Colonic mucosa (tissue), 4 donors: ENCODE data around the gene SLC6A5. TPM values are rescaled to one million over a fixed set of nuclear protein-coding genes. Genes with fewer than 3 reads are reported as not detected.

ENCODE experiments used
- DNase-seq: peaks from one replicate; pipeline ENCODE4 v3.0.0-alpha.2; 2020
- H3K27ac ChIP-seq: fragments of 200-600 bp; one replicate; pipeline ENCODE4 v1.8.0; 2021
- H3K27me3 ChIP-seq: fragments of 200-600 bp; one replicate; pipeline ENCODE4 v1.8.0; 2021
- H3K36me3 ChIP-seq: fragments of 200-600 bp; one replicate; pipeline ENCODE4 v1.8.0; 2021
- H3K4me1 ChIP-seq: fragments of 200-600 bp; one replicate; pipeline ENCODE4 v1.8.0; 2021; ENCODE audit warnings: mild to moderate bottlenecking
- H3K4me3 ChIP-seq: fragments of 200-600 bp; one replicate; pipeline ENCODE4 v1.8.0; 2021
- H3K9ac ChIP-seq, 2 donors: one replicate each; pipeline ENCODE4 v1.7.0; 2013; ENCODE audit warnings: control low read depth in 2 of 2, low read depth in 2 of 2, low read length in 2 of 2
- H3K9me3 ChIP-seq: fragments of 200-600 bp; one replicate; pipeline ENCODE4 v1.8.0; 2021
- CTCF ChIP-seq: fragments of 200-600 bp; IDR thresholded peaks from one replicate; pipeline ENCODE4 v1.8.0; 2022; ENCODE audit warnings: antibody characterized with exemption, mild to moderate bottlenecking
- intact Hi-C: fragments of 100-400 bp; cut with DNase I; formaldehyde crosslinking; loops from one replicate; pipeline ENCODE4 v1.14.1; 2022
- total RNA-seq, 2 donors: library from RNA; stranded (reverse); fragmentation: NEBNext Ultra II Directional in 1 of 2; extraction: Animal tissue kit (Norgen Biotek cat#: 25700) in 1 of 2; gene quantifications; one replicate each; pipeline ENCODE4 v1.2.1, GENCODE V29; 2021
- donor health status: healthy.
- donor health status: DM: no; HTN: no; CAD: no.
- donor health status: DM: no; HTN: no; CAD: no.

The SLC6A5 gene
- total RNA-seq, 2 donors from 2014 or later: not detected

- no peak overlapping the region for H3K9ac ChIP-seq
- intact Hi-C loops: no loop called here
- no peaks in the 10 kb centered on the region for H3K4me1 ChIP-seq
- no peak overlapping the region for H3K27ac ChIP-seq
- no peak for DNase-seq
- no peak overlapping the region for H3K4me3 ChIP-seq
- no peaks in the 10 kb centered on the region for H3K36me3 ChIP-seq
- no peak for TF ChIP-seq CTCF
- H3K9me3 ChIP-seq: no peaks in the 10 kb centered on the region
- no peaks in the 10 kb centered on the region for H3K27me3 ChIP-seq
Measured at GRCh38 chr11:20661850-20662249, 62.4 kb downstream of the SLC6A5 start.

GRCh38 chr11:20668131-20668809 is 68.9 kb downstream of the SLC6A5 start:
- no peaks in the 10 kb centered on the region for H3K4me1 ChIP-seq
- H3K27me3 ChIP-seq: peaks cover 24% of the 10 kb centered on the region
- H3K27ac ChIP-seq: no peak overlapping the region
- H3K9ac ChIP-seq: no peak overlapping the region
- H3K4me3 ChIP-seq: no peak overlapping the region
- DNase-seq: no peak
- no peaks in the 10 kb centered on the region for H3K9me3 ChIP-seq
- no peaks in the 10 kb centered on the region for H3K36me3 ChIP-seq
- intact Hi-C loops: no loop called here
- TF ChIP-seq CTCF: no peak

GRCh38 chr11:20668844-20669819 is 69.7 kb downstream of the SLC6A5 start, which contains the start of gene NELL1:
TSS of gene NELL1 (plus strand) at chr11:20669586.
- TF ChIP-seq CTCF: no peak
- H3K9me3 ChIP-seq: no peaks in the 10 kb centered on the region
- no peaks in the 10 kb centered on the region for H3K4me1 ChIP-seq
- no peak within 1 kb of the TSS for H3K4me3 ChIP-seq
- intact Hi-C loops: no loop called here
- no peak within 1 kb of the TSS for H3K27ac ChIP-seq
- H3K27me3 ChIP-seq: peaks cover 24% of the 10 kb centered on the region
- no peaks in the 10 kb centered on the region for H3K36me3 ChIP-seq
- H3K9ac ChIP-seq: no peak within 1 kb of the TSS
- no peak for DNase-seq

GRCh38 chr11:20669820-20670684 is 70.6 kb downstream of the SLC6A5 start:
- Histone ChIP-seq H3K9ac (no peak overlapping the region), H3K4me3 (no peak overlapping the region), H3K9me3 (no peaks in the 10 kb centered on the region), H3K4me1 (no peaks in the 10 kb centered on the region), H3K27me3 (peaks cover 24% of the 10 kb centered on the region), H3K27ac (no peak overlapping the region), H3K36me3 (no peaks in the 10 kb centered on the region)
- intact Hi-C loops: no loop called here
- TF ChIP-seq CTCF: no peak
- DNase-seq: no peak

- Histone ChIP-seq H3K27me3 (peaks cover 24% of the 10 kb centered on the region), H3K9ac (no peak overlapping the region), H3K9me3 (no peaks in the 10 kb centered on the region), H3K4me1 (no peaks in the 10 kb centered on the region), H3K4me3 (no peak overlapping the region), H3K36me3 (no peaks in the 10 kb centered on the region), H3K27ac (no peak overlapping the region)
- no peak for DNase-seq
- intact Hi-C loops: no loop called here
- no peak for TF ChIP-seq CTCF
Measured at GRCh38 chr11:20670932-20671403, 71.6 kb downstream of the SLC6A5 start.
